H1 (cell line): Measurements from ENCODE around the gene TBX5. TPM values are rescaled to one million over a fixed set of nuclear protein-coding genes. Genes with fewer than 3 reads are reported as not detected.

Experiments
- CTCF ChIA-PET: fragments of 300-600 bp; sonication (Branson Sonifier 250); formaldehyde crosslinking; loops from one replicate; lab custom pipeline; 2021; ENCODE audit not compliant: partially characterized antibody; lab: Charles Lee
- POLR2A ChIA-PET: fragments of 300-600 bp; sonication (Branson Sonifier 250); formaldehyde crosslinking; loops from one replicate; lab custom pipeline; 2021; ENCODE audit warnings: inconsistent platforms; ENCODE audit not compliant: partially characterized antibody; lab: Charles Lee
- DNase-seq, 2 experiments: peaks; one replicate each; pipeline versions ENCODE4 v3.0.0 to v3.0.0-alpha.2; 2010 to 2022; ENCODE audit warnings: low spot score in 2 of 2, low read depth in 1 of 2, mixed read lengths in 1 of 2
- FAIRE-seq: peaks from 2 replicates; lab custom pipeline; 2011; peaks lifted over from hg19 to GRCh38; lab: Jason Lieb, UNC
- H2AFZ ChIP-seq: 2 replicates; pipeline ENCODE4 v1.8.1; 2012; ENCODE audit warnings: low read length, inconsistent platforms
- H2AK5ac ChIP-seq: 2 replicates; pipeline ENCODE4 v1.6.1; 2013; ENCODE audit warnings: low read depth, low read length
- H2BK120ac ChIP-seq: replicated peaks from 2 replicates; pipeline ENCODE3; 2013; ENCODE audit warnings: low read depth, low read length, inconsistent platforms
- H2BK12ac ChIP-seq: 2 replicates; pipeline ENCODE4 v1.6.1; 2013; ENCODE audit warnings: low read depth, low read length
- H2BK15ac ChIP-seq: 2 replicates; pipeline ENCODE4 v1.6.1; 2013; ENCODE audit warnings: low read length
- H2BK20ac ChIP-seq: 2 replicates; pipeline ENCODE4 v1.6.1; 2013; ENCODE audit warnings: low read length
- H2BK5ac ChIP-seq: 2 replicates; pipeline ENCODE4 v1.6.1; 2013; ENCODE audit warnings: low read depth, low read length
- H3K14ac ChIP-seq: 2 replicates; pipeline ENCODE4 v1.6.1; 2013; ENCODE audit warnings: inconsistent platforms; ENCODE audit not compliant: insufficient read length
- H3K18ac ChIP-seq: 2 replicates; pipeline ENCODE4 v1.6.1; 2013; ENCODE audit warnings: low read length; ENCODE audit errors: extremely low read depth
- H3K23ac ChIP-seq: 2 replicates; pipeline ENCODE4 v1.6.1; 2013; ENCODE audit warnings: inconsistent platforms; ENCODE audit not compliant: insufficient read length
- H3K23me2 ChIP-seq: 2 replicates; pipeline ENCODE4 v1.6.1; 2013; ENCODE audit warnings: low read depth, low read length
- H3K27ac ChIP-seq: 2 replicates; pipeline ENCODE4 v1.6.1; 2011; ENCODE audit warnings: low read depth, low read length, inconsistent platforms
- H3K27me3 ChIP-seq, 4 experiments: replicated peaks in 1 of 4; 1 replicate in 1 of 4; 2 replicates in 3 of 4; pipeline versions ENCODE4 v1.6.1 to v1.8.1; 2011 to 2013; ENCODE audit warnings: low read length in 3 of 4, mild to moderate bottlenecking in 3 of 4, inconsistent platforms in 2 of 4, mixed read lengths in 2 of 4, moderate library complexity in 1 of 4; ENCODE audit not compliant: control insufficient read depth in 3 of 4, insufficient read depth in 3 of 4; ENCODE audit errors: extremely low read depth in 1 of 4
- H3K36me3 ChIP-seq, 4 experiments: 2 replicates each; pipeline versions ENCODE4 v1.6.1 to v1.8.1; 2011 to 2013; ENCODE audit warnings: mild to moderate bottlenecking in 4 of 4, low read length in 3 of 4, moderate library complexity in 2 of 4, control low read depth in 1 of 4, inconsistent platforms in 1 of 4; ENCODE audit not compliant: insufficient read depth in 4 of 4, control insufficient read depth in 2 of 4
- H3K4ac ChIP-seq: replicated peaks from 2 replicates; pipeline ENCODE3; 2013; ENCODE audit warnings: low read length, low read depth, mixed read lengths, inconsistent platforms; ENCODE audit not compliant: insufficient read length
- H3K4me1 ChIP-seq, 4 experiments: replicated peaks in 1 of 4; 1 replicate in 1 of 4; 2 replicates in 3 of 4; pipeline versions ENCODE4 v1.6.1 to v1.8.1; 2011 to 2013; ENCODE audit warnings: low read length in 3 of 4, inconsistent platforms in 2 of 4, mixed read lengths in 1 of 4; ENCODE audit not compliant: insufficient read depth in 4 of 4, control insufficient read depth in 3 of 4
- H3K4me2 ChIP-seq, 2 experiments: 2 replicates each; pipeline versions ENCODE4 v1.6.1 to v1.8.1; 2011 to 2013; ENCODE audit warnings: low read depth in 2 of 2, low read length in 2 of 2, control low read depth in 1 of 2, inconsistent platforms in 1 of 2, mild to moderate bottlenecking in 1 of 2; ENCODE audit not compliant: insufficient read depth in 1 of 2
- H3K4me3 ChIP-seq, 4 experiments: fragments of 200-600, 300-600 bp in 1 of 4; sonication (generic), shearing (Covaris generic), sonication (Bioruptor Twin) in 1 of 4; 2 replicates each; pipeline versions ENCODE4 v1.5.1 to v1.8.1; 2011 to 2016; ENCODE audit warnings: low read length in 4 of 4, low read depth in 3 of 4, control low read depth in 2 of 4, inconsistent platforms in 2 of 4, mild to moderate bottlenecking in 2 of 4, mixed read lengths in 1 of 4, moderate library complexity in 1 of 4; ENCODE audit not compliant: insufficient read depth in 2 of 4; ENCODE audit errors: extremely low read depth in 1 of 4
- H3K56ac ChIP-seq: replicated peaks from 2 replicates; pipeline ENCODE3; 2013; ENCODE audit warnings: low read depth, mild to moderate bottlenecking, mixed read lengths, low read length, inconsistent platforms; ENCODE audit not compliant: insufficient read length
- H3K79me1 ChIP-seq: 2 replicates; pipeline ENCODE4 v1.6.1; 2013; ENCODE audit warnings: low read depth, low read length, control low read depth
- H3K79me2 ChIP-seq, 2 experiments: 2 replicates each; pipeline versions ENCODE4 v1.6.1 to v1.8.1; 2012 to 2013; ENCODE audit warnings: low read length in 2 of 2, mild to moderate bottlenecking in 2 of 2, inconsistent platforms in 1 of 2; ENCODE audit not compliant: insufficient read depth in 2 of 2, control insufficient read depth in 1 of 2
- H3K9ac ChIP-seq, 4 experiments: replicated peaks in 1 of 4; 1 replicate in 1 of 4; 2 replicates in 3 of 4; pipeline versions ENCODE4 v1.6.1 to v1.8.1; 2011 to 2013; ENCODE audit warnings: low read depth in 3 of 4, low read length in 3 of 4, control low read depth in 2 of 4, mild to moderate bottlenecking in 2 of 4, moderate library complexity in 2 of 4, inconsistent platforms in 1 of 4; ENCODE audit errors: extremely low read depth in 1 of 4
- H3K9me3 ChIP-seq, 2 experiments: 2 replicates each; pipeline versions ENCODE4 v1.6.1 to v1.8.1; 2012 to 2013; ENCODE audit warnings: mild to moderate bottlenecking in 2 of 2, moderate library complexity in 2 of 2, control low read depth in 1 of 2, inconsistent platforms in 1 of 2, low read depth in 1 of 2, low read length in 1 of 2, mixed read lengths in 1 of 2; ENCODE audit not compliant: insufficient read depth in 2 of 2
- H4K20me1 ChIP-seq, 2 experiments: replicated peaks in 1 of 2; 2 replicates each; pipeline versions ENCODE3 to v1.8.1; 2011 to 2013; ENCODE audit warnings: inconsistent platforms in 2 of 2, low read length in 2 of 2, mild to moderate bottlenecking in 1 of 2; ENCODE audit not compliant: insufficient read depth in 2 of 2, control insufficient read depth in 1 of 2
- H4K5ac ChIP-seq: 2 replicates; pipeline ENCODE4 v1.6.1; 2013; ENCODE audit warnings: low read length, low read depth, mixed read lengths, inconsistent platforms; ENCODE audit not compliant: insufficient read length
- H4K8ac ChIP-seq: 2 replicates; pipeline ENCODE4 v1.8.0; 2013; ENCODE audit warnings: mild to moderate bottlenecking, moderate library complexity, low read length, inconsistent platforms; ENCODE audit not compliant: insufficient read depth; ENCODE audit errors: extremely low read depth
- H4K91ac ChIP-seq: replicated peaks from 2 replicates; pipeline ENCODE3; 2013; ENCODE audit warnings: low read length, mixed read lengths, inconsistent platforms; ENCODE audit not compliant: insufficient read length
- CBX5 ChIP-seq: fragments of 300-800, 300-1000 bp; sonication (generic); IDR thresholded peaks from 2 replicates; pipeline ENCODE4 v1.7.1; 2016; ENCODE audit warnings: antibody characterized with exemption, low read length, low read depth
- SP4 ChIP-seq: IDR thresholded peaks from 2 replicates; pipeline ENCODE4 v1.6.1; 2012; ENCODE audit warnings: low read length, inconsistent platforms
- TAF7 ChIP-seq: optimal IDR thresholded peaks from 2 replicates; pipeline ENCODE3; 2011; ENCODE audit warnings: low read depth, mild to moderate bottlenecking, inconsistent platforms, low read length, moderate library complexity, borderline replicate concordance
- WGBS, 2 experiments: shearing (Covaris generic) in 1 of 2; methylation state at CpG; one replicate each; pipeline versions ENCODE4 v1.1.6 to v1.1.7; 2013 to 2015; ENCODE audit warnings: low lambda C conversion rate in 2 of 2, mixed read lengths in 2 of 2, inconsistent platforms in 1 of 2, low coverage in 1 of 2, missing lambda C conversion rate in 1 of 2; ENCODE audit not compliant: insufficient replicate concordance in 2 of 2, insufficient coverage in 1 of 2, insufficient read length in 1 of 2; ENCODE audit errors: extremely low coverage in 1 of 2, missing lambda C conversion rate in 1 of 2; 5-methylcytosine and 5-hydroxymethylcytosine counted together
- polyA plus RNA-seq, 7 experiments: library from polyadenylated mRNA; depleted of rRNA in 3 of 7; stranded (reverse) in 5 of 7; unstranded in 2 of 7; fragments of >200 nt in 5 of 7; fragments of 200-250 nt in 2 of 7; gene quantifications; 1 replicate in 5 of 7; 2 replicates in 1 of 7; 4 replicates in 1 of 7; pipeline versions ENCODE4 v1.2.1 to v1.2.3, GENCODE V29; 2011 to 2013; ENCODE audit warnings: missing spikeins in 2 of 7, mixed read lengths in 2 of 7
- total RNA-seq: library from RNA; stranded (reverse); fragmentation: NEBNext Ultra II Directional; extraction: Animal tissue kit (Norgen Biotek cat#: 25700); gene quantifications from 2 replicates; pipeline ENCODE4 v1.2.1, GENCODE V29; 2021

TBX5 gene
- total and polyA plus RNA-seq, 2 of the 8 experiments (the other 6 are each of a cell fraction or from before 2014, with no cell fraction given): 0.05 TPM; not detected in 1

DNA sequence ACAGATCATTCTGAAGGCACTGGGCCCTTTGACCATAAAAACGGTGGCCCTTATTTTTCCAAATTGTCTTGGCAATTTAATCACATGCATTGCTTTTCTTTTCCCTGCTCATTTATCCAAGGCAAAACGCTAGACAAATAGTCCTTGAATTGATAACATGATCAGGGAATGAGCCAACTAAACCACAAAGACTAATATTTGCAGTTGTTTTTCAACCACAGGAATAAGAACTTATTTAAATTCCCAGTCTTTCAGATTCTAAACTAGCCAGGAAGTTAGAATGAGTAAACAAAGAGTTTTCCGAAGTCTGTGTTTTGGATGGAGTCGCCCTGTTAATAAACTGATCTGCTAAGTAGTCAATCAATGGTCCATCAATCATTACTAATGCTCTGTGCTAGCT is 14.9 kb downstream of the TBX5 start:
- no peak overlapping the region for H4K8ac ChIP-seq
- no peak overlapping the region for H4K91ac ChIP-seq
- H3K27me3 ChIP-seq: peaks cover 25 to 37% (median 36%) of the 10 kb centered on the region in 4 experiments

More for the DNA sequence above, 14.9 kb downstream of the TBX5 start:
- no peak overlapping the region for H4K5ac ChIP-seq
- WGBS, 2 experiments: 60% methylated on average over 4 of the region's 4 CpGs; no CpG with 5 or more reads in 1 of the 2 experiments
- no peak overlapping the region for H3K4ac ChIP-seq
- peaks cover 8 to 15% (median 10%) of the 10 kb centered on the region in 4 experiments for H3K4me1 ChIP-seq
- no peak overlapping the region for H2BK120ac ChIP-seq
- no peak overlapping the region for H3K4me2 ChIP-seq
- no peak overlapping the region for H2BK12ac ChIP-seq
- no peak overlapping the region for H3K4me3 ChIP-seq
- H3K27ac ChIP-seq: no peak overlapping the region
- no peak overlapping the region for H3K9ac ChIP-seq
- H3K23ac ChIP-seq: no peak overlapping the region
- H3K23me2 ChIP-seq: no peaks in the 10 kb centered on the region
- H3K9me3 ChIP-seq: no peaks in the 10 kb centered on the region
- FAIRE-seq: no peak
- H3K56ac ChIP-seq: no peak overlapping the region
- POLR2A ChIA-PET: no interaction called here
- H2BK20ac ChIP-seq: no peak overlapping the region
- H3K79me1 ChIP-seq: no peaks in the 10 kb centered on the region; the same call in 1 of the 2 replicates
- H3K79me2 ChIP-seq: no peaks in the 10 kb centered on the region
- no peak overlapping the region for H3K14ac ChIP-seq
- H2BK15ac ChIP-seq: no peak overlapping the region
- CTCF ChIA-PET: interaction anchor here (0.6 kb wide), 2 partner anchors 130 to 165 kb away, joined by 3 read pairs; no protein-coding TSS in a partner anchor
- no peak overlapping the region for H3K18ac ChIP-seq
- no peaks in the 10 kb centered on the region for H3K36me3 ChIP-seq
- TF ChIP-seq TAF7 (no peak), CBX5 (no peak), SP4 (no peak)
- H2AFZ ChIP-seq: no peak overlapping the region
- H2AK5ac ChIP-seq: no peak overlapping the region
- H2BK5ac ChIP-seq: no peak overlapping the region
- no peak for DNase-seq
- H4K20me1 ChIP-seq: peaks cover 0 to 10% of the 10 kb centered on the region in 2 experiments
